ENCODE data around the gene VWC2. TPM values are rescaled to one million over a fixed set of nuclear protein-coding genes. Genes with fewer than 3 reads are reported as not detected.

Gene VWC2
- total RNA-seq, 1 experiment from 2014 or later = not detected

- ATAC-seq (no peak), DNase-seq (ENCODE audit: low read depth, low spot score) (no peak)
- no peak for TF ChIP-seq POLR2AphosphoS5 (IDR thresholded peaks at IDR 0.05; ENCODE audit: low read depth, low read length)
- TF ChIP-seq, protein P1, sequence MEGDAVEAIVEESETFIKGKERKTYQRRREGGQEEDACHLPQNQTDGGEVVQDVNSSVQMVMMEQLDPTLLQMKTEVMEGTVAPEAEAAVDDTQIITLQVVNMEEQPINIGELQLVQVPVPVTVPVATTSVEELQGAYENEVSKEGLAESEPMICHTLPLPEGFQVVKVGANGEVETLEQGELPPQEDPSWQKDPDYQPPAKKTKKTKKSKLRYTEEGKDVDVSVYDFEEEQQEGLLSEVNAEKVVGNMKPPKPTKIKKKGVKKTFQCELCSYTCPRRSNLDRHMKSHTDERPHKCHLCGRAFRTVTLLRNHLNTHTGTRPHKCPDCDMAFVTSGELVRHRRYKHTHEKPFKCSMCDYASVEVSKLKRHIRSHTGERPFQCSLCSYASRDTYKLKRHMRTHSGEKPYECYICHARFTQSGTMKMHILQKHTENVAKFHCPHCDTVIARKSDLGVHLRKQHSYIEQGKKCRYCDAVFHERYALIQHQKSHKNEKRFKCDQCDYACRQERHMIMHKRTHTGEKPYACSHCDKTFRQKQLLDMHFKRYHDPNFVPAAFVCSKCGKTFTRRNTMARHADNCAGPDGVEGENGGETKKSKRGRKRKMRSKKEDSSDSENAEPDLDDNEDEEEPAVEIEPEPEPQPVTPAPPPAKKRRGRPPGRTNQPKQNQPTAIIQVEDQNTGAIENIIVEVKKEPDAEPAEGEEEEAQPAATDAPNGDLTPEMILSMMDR (IDR thresholded peaks at IDR 0.05) = no peak
- TF ChIP-seq REST (IDR thresholded peaks at IDR 0.05; ENCODE audit: insufficient read depth in 1 of 2, low read depth in 2 of 2, low read length in 1 of 2) = no peak
- no peak for TF ChIP-seq SIN3A (IDR thresholded peaks at IDR 0.05; ENCODE audit: borderline replicate concordance, insufficient read depth, low read depth, low read length)
- no peak for TF ChIP-seq TCF7L2 (IDR thresholded peaks at IDR 0.05; ENCODE audit: low read depth, low read length)
- POLR2A ChIA-PET = no interaction called here
- no TSS peak for BruUV-seq (replicated peaks)
- intact Hi-C loops (cut with micrococcal nuclease; ENCODE audit: unreplicated experiment) = no loop called here
- Histone ChIP-seq H3K27ac (ENCODE audit: low read length) (no peak overlapping the region), H3K9me3 (ENCODE audit: control insufficient read depth, insufficient read depth, low read depth, low read length) (no peaks in the 10 kb centered on the region), H3K4me1 (ENCODE audit: control insufficient read depth, insufficient read depth, low read length) (no peaks in the 10 kb centered on the region), H3K27me3 (ENCODE audit: control insufficient read depth, insufficient read depth, low read length) (no peaks in the 10 kb centered on the region), H3K4me3 (ENCODE audit: low read depth in 2 of 2, low read length in 2 of 2) (no peak overlapping the region), H3K36me3 (ENCODE audit: control insufficient read depth, insufficient read depth, low read length) (no peaks in the 10 kb centered on the region)
- in situ Hi-C loops (cut with HindIII; ENCODE audit: low pct_unique_long_range_greater_than_20kb, low sequenced_read_pairs) = no loop called here
- CTCF ChIA-PET = no interaction called here
These were observed 26.6 kb downstream of the VWC2 start for GRCh38 chr7:49800031-49800430.

GRCh38 chr7:49802600-49802999, 29.2 kb downstream of the VWC2 start:
- no peaks in the 10 kb centered on the region for H3K36me3 ChIP-seq (ENCODE audit: control insufficient read depth, insufficient read depth, low read length)
- in situ Hi-C loops (cut with HindIII; ENCODE audit: low pct_unique_long_range_greater_than_20kb, low sequenced_read_pairs) (no loop called here), intact Hi-C loops (cut with micrococcal nuclease; ENCODE audit: unreplicated experiment) (no loop called here)
- no peaks in the 10 kb centered on the region for H3K9me3 ChIP-seq (ENCODE audit: control insufficient read depth, insufficient read depth, low read depth, low read length)
- no peak overlapping the region for H3K4me3 ChIP-seq (ENCODE audit: low read depth in 2 of 2, low read length in 2 of 2)
- TF ChIP-seq, protein P1 (IDR thresholded peaks at IDR 0.05) = no peak
- TF ChIP-seq SIN3A (IDR thresholded peaks at IDR 0.05; ENCODE audit: borderline replicate concordance, insufficient read depth, low read depth, low read length) (no peak), TCF7L2 (IDR thresholded peaks at IDR 0.05; ENCODE audit: low read depth, low read length) (no peak), REST (IDR thresholded peaks at IDR 0.05; ENCODE audit: insufficient read depth in 1 of 2, low read depth in 2 of 2, low read length in 1 of 2) (no peak), POLR2AphosphoS5 (IDR thresholded peaks at IDR 0.05; ENCODE audit: low read depth, low read length) (no peak)
- ChIA-PET POLR2A (no interaction called here), CTCF (no interaction called here)
- no peak for ATAC-seq
- no peaks in the 10 kb centered on the region for H3K27me3 ChIP-seq (ENCODE audit: control insufficient read depth, insufficient read depth, low read length)
- no peak overlapping the region for H3K27ac ChIP-seq (ENCODE audit: low read length)
- no peak for DNase-seq (ENCODE audit: low read depth, low spot score)
- no TSS peak for BruUV-seq (replicated peaks)
- H3K4me1 ChIP-seq (ENCODE audit: control insufficient read depth, insufficient read depth, low read length) = no peaks in the 10 kb centered on the region
